A549 treated with dexamethasone at 1 μM for 4 hours (cell line): ENCODE results near the gene HMGXB4. TPM values are rescaled to one million over a fixed set of nuclear protein-coding genes. Genes with fewer than 3 reads are reported as not detected.

Source experiments
- total RNA-seq: library from RNA; stranded (reverse); fragments of 200-300 nt; extraction: Qiagen RNA extraction; gene quantifications from 5 replicates; pipeline ENCODE4 v1.2.3, GENCODE V29; 2022

Gene HMGXB4, protein sequence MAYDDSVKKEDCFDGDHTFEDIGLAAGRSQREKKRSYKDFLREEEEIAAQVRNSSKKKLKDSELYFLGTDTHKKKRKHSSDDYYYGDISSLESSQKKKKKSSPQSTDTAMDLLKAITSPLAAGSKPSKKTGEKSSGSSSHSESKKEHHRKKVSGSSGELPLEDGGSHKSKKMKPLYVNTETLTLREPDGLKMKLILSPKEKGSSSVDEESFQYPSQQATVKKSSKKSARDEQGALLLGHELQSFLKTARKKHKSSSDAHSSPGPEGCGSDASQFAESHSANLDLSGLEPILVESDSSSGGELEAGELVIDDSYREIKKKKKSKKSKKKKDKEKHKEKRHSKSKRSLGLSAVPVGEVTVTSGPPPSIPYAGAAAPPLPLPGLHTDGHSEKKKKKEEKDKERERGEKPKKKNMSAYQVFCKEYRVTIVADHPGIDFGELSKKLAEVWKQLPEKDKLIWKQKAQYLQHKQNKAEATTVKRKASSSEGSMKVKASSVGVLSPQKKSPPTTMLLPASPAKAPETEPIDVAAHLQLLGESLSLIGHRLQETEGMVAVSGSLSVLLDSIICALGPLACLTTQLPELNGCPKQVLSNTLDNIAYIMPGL
- 8.5 to 12.5 TPM (median 11.4 TPM) in 5 replicates for total RNA-seq

DNA sequence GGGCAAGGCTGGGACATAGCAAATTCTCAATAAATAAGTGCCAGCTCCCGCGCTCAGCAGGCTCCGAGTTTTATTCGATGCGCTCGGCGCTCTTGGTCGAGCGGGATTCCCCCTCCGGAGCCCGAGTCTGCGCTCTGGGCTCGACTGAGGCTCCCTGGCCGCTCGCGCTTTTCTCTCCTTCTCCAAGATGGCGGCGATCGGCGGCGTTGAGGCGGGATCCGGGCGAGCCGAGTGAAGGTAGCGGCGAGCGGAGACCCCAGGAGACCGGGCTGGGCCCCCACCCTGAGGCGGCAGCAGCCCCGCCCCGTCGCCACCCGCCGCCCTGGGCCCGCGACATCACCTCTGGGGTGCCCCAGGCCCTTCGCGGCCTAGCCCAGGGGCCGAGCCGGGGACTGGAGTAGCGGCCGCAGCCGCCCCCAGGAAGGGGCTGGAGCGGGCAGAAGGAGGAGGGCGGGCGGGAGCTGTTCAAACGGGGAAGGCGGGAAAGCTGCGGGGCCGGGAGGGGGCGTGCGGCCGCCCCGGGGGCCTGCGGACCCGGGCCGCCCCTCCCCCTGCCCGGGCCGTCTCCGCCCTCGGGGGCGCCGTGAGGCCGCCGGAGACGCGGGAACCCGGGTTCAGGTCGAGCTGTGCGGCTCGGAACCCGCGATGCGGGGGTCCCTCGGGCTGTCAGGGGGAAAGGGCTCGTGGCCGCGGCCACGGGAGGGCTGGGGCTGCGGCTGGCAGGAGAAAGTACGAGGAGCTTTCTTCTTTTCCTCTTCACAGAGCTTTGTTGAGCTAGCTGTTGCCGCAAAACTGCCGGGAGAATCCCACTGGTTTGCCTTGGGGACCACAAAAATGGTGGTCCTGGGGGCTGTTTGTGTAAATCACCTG lies at the start of gene HMGXB4:
TSS of gene HMGXB4 (plus strand) at position 173 of the 870 bp plus-strand sequence. CDS start 4,898 bp downstream, outside the sequence.

DNA sequence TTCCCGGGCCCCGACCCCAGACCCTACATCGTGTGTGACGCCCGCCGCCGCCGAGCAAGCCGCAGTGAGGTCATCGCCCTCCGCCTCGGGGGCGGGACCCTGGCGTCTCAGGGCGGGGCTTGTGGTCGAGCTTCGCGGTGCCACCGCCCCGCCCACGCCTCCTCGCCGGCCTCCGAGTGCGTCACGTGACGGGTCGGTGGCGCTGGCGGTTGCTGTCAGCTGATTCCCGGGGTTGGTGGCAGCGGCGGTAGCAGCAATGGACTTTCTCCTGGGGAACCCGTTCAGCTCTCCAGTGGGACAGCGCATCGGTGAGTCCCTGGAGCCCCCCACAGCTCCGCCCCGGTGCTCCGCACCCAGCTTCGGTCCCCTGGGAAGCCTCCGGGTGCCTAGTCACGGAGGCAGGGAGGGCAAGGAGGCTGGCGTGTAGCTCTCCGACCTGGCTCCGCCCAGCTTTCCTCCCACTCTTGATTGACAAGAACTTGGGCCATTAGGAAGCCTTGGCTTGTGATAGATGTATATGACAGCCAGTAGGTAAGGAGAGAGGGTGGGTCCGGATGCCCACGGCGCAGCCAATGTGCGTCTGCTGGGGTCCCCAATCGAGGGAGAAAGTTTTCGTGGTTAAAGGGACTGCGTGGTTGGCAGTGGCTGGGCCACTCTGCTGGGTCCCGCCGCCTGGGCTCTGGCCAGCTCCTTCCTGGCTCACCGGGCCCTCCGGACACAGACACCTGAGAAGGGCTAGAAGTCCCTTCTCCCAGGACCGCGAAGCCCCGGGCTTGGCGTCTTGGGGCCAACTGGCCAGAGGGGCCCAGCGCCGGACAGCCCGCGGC lies 42.6 kb downstream of the HMGXB4 start, which contains the start of gene TOM1:
TSS of gene TOM1 (plus strand) at position 222 of the 827 bp plus-strand sequence. CDS start at position 257, 35 bp downstream.

Other genes with a start within 250 kb of the HMGXB4 start
- not detected in 5 replicates for gene ISX, start 191.3 kb upstream of the HMGXB4 start, total RNA-seq
- 10.1 to 11.5 TPM (median 11.3 TPM) in 5 replicates for gene TOM1, start 42.4 kb downstream of the HMGXB4 start, total RNA-seq
- gene HMOX1, start 123.6 kb downstream of the HMGXB4 start, total RNA-seq = 294 to 453 TPM (median 327 TPM) in 5 replicates
- 55.6 to 103 TPM (median 77.6 TPM) in 5 replicates for gene MCM5, start 142.6 kb downstream of the HMGXB4 start, total RNA-seq